OCI-LY7 (cell line): ENCODE measurements around the gene ELP4. TPM values are rescaled to one million over a fixed set of nuclear protein-coding genes. Genes with fewer than 3 reads are reported as not detected.
A peak's percentile ranks its signal among the peaks of the same experiment; 100 is the strongest.

Experiments
- BruUV-seq: library from RNA; stranded (reverse); fragments of 400-500 nt; replicated peaks from 2 replicates; lab custom pipeline; 2021; lab: Mats Ljungman, UMichigan
- CTCF ChIA-PET: fragments of 300-600 bp; sonication (Branson Sonifier 250); formaldehyde crosslinking; loops from one replicate; lab custom pipeline; 2022; ENCODE audit warnings: antibody characterized with exemption; ENCODE audit not compliant: unreplicated experiment; lab: Charles Lee
- POLR2A ChIA-PET: fragments of 300-600 bp; sonication (Branson Sonifier 250); formaldehyde crosslinking; loops from one replicate; lab custom pipeline; 2022; ENCODE audit warnings: antibody characterized with exemption; lab: Charles Lee
- DNase-seq: peaks from one replicate; pipeline ENCODE4 v3.0.0-alpha.2; 2015; ENCODE audit warnings: low spot score
- H2AFZ ChIP-seq: fragments of 200-600 bp; sonication (generic), shearing (Covaris generic); 2 replicates; pipeline ENCODE4 v1.6.1; 2014; ENCODE audit warnings: mild to moderate bottlenecking, antibody characterized with exemption, low read length, moderate library complexity
- H3K27ac ChIP-seq: fragments of 200-600 bp; sonication (generic); 2 replicates; pipeline ENCODE4 v1.5.1; 2014; ENCODE audit warnings: mixed run types, low read depth, mild to moderate bottlenecking, moderate library complexity, low read length, inconsistent platforms; ENCODE audit not compliant: poor library complexity, severe bottlenecking
- H3K36me3 ChIP-seq: fragments of 200-600 bp; sonication (generic); 2 replicates; pipeline ENCODE4 v1.6.1; 2014; ENCODE audit warnings: mild to moderate bottlenecking, antibody characterized with exemption, low read length, moderate library complexity, mixed read lengths; ENCODE audit not compliant: insufficient read depth
- H3K4me1 ChIP-seq: fragments of 200-600 bp; sonication (generic); 2 replicates; pipeline ENCODE4 v1.5.1; 2014; ENCODE audit warnings: mild to moderate bottlenecking, low read length; ENCODE audit not compliant: insufficient read depth, poor library complexity, severe bottlenecking
- H3K4me2 ChIP-seq: fragments of 200-600 bp; sonication (generic); 2 replicates; pipeline ENCODE4 v1.6.1; 2014; ENCODE audit warnings: mild to moderate bottlenecking, low read length
- H3K4me3 ChIP-seq: fragments of 200-600 bp; sonication (generic); 2 replicates; pipeline ENCODE4 v1.5.1; 2014; ENCODE audit warnings: mild to moderate bottlenecking, low read depth, low read length; ENCODE audit not compliant: poor library complexity, severe bottlenecking
- H3K79me2 ChIP-seq: fragments of 200-600 bp; sonication (generic); 2 replicates; pipeline ENCODE4 v1.6.1; 2016; ENCODE audit warnings: low read depth, mild to moderate bottlenecking, low read length, moderate library complexity, mixed read lengths; ENCODE audit not compliant: insufficient read depth
- H3K9me2 ChIP-seq: fragments of 200-600 bp; sonication (generic); 2 replicates; pipeline ENCODE4 v1.6.1; 2016; ENCODE audit warnings: mild to moderate bottlenecking, low read length, mixed read lengths; ENCODE audit not compliant: insufficient read depth
- H3K9me3 ChIP-seq: fragments of 200-600 bp; sonication (generic); 2 replicates; pipeline ENCODE4 v1.6.1; 2014; ENCODE audit warnings: mild to moderate bottlenecking, mixed run types, low read length, mixed read lengths
- H4K20me1 ChIP-seq: fragments of 200-600 bp; sonication (generic); 2 replicates; pipeline ENCODE4 v1.6.1; 2014; ENCODE audit warnings: mild to moderate bottlenecking, antibody characterized with exemption, low read length, moderate library complexity, mixed read lengths; ENCODE audit not compliant: insufficient read depth
- EZH2phosphoT487 ChIP-seq: fragments of 200-600 bp; sonication (generic); IDR thresholded peaks from 2 replicates; pipeline ENCODE4 v1.6.1; 2018; ENCODE audit warnings: low read depth, borderline replicate concordance, mild to moderate bottlenecking, mixed run types, antibody characterized with exemption, low read length, moderate library complexity, mixed read lengths
- intact Hi-C: fragments of 100-400 bp; cut with micrococcal nuclease; formaldehyde crosslinking; loops from one replicate; pipeline ENCODE4 v1.10.0; 2022; ENCODE audit not compliant: unreplicated experiment
- total RNA-seq, 2 experiments: library from RNA; depleted of rRNA in 1 of 2; stranded (reverse); fragments of >200 nt in 1 of 2; shearing (Covaris generic) in 1 of 2; gene quantifications; 2 replicates each; pipeline ENCODE4 v1.2.3, GENCODE V29; 2014 to 2022
- TF ChIP-seq, protein P1 (sequence below): fragments of 200-600 bp; sonication (generic); conservative IDR thresholded peaks from 2 replicates; pipeline ENCODE4 v1.5.1; 2014; ENCODE audit warnings: mild to moderate bottlenecking, antibody characterized with exemption, low read length, moderate library complexity, mixed read lengths

Gene ELP4
- total RNA-seq, 2 experiments from 2014 or later = 27.6 to 32.7 TPM

DNA sequence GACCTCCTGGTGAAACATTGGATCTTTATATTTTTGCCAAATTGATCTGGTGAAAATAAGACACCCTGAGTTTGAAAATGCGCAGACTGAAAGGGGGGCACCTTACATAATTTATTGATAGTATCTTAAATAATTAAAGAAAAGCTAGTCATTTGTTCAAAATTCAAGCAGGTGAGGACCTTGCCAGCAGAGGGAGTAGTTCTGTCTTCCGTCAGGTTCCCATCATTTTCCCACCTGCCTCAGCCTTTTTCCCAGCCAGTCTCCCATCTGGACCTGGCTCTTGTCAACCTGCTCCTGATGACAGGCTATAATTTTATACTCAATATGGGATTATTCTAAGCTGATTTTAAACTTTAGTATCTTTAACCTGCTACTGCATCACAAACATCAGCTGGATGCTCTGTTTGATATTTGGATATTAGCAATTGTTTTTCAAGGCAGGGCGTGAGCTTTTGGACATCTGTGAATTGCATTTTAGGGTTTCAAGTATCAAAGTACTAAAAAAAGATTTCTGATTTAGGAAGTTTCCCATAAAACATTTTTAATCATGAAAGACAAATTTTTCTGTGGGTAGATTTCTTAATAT, 132.0 kb downstream of the ELP4 start:
- H3K79me2 ChIP-seq = no peaks in the 10 kb centered on the region
- H3K27ac ChIP-seq = no peak overlapping the region
- H3K4me3 ChIP-seq = no peak overlapping the region
- TF ChIP-seq, protein P1, sequence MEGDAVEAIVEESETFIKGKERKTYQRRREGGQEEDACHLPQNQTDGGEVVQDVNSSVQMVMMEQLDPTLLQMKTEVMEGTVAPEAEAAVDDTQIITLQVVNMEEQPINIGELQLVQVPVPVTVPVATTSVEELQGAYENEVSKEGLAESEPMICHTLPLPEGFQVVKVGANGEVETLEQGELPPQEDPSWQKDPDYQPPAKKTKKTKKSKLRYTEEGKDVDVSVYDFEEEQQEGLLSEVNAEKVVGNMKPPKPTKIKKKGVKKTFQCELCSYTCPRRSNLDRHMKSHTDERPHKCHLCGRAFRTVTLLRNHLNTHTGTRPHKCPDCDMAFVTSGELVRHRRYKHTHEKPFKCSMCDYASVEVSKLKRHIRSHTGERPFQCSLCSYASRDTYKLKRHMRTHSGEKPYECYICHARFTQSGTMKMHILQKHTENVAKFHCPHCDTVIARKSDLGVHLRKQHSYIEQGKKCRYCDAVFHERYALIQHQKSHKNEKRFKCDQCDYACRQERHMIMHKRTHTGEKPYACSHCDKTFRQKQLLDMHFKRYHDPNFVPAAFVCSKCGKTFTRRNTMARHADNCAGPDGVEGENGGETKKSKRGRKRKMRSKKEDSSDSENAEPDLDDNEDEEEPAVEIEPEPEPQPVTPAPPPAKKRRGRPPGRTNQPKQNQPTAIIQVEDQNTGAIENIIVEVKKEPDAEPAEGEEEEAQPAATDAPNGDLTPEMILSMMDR = peak; percentile 77
- TF ChIP-seq EZH2phosphoT487 = no peak
- no peaks in the 10 kb centered on the region for H3K9me2 ChIP-seq
- no peaks in the 10 kb centered on the region for H3K4me1 ChIP-seq
- H3K36me3 ChIP-seq = no peaks in the 10 kb centered on the region
- ChIA-PET POLR2A (interaction anchor here (0.7 to 1.5 kb wide), 4 partner anchors 12 to 130 kb away, joined by 3 to 5 read pairs (median 3); no protein-coding TSS in a partner anchor), CTCF (interaction anchor here (0.6 kb wide), 1 partner anchor 450 kb away, joined by 7 read pairs; no protein-coding TSS in a partner anchor)
- intact Hi-C loops = no loop called here
- H3K9me3 ChIP-seq = no peaks in the 10 kb centered on the region
- no peak overlapping the region for H3K4me2 ChIP-seq
- no peak overlapping the region for H2AFZ ChIP-seq
- DNase-seq = peak; percentile 4
- no TSS peak for BruUV-seq
- H4K20me1 ChIP-seq = no peaks in the 10 kb centered on the region

GRCh38 chr11:31643857-31644256, 134.3 kb downstream of the ELP4 start:
- BruUV-seq = no TSS peak
- no peak overlapping the region for H3K4me3 ChIP-seq
- H4K20me1 ChIP-seq = no peaks in the 10 kb centered on the region
- DNase-seq = no peak
- no peaks in the 10 kb centered on the region for H3K4me1 ChIP-seq
- ChIA-PET POLR2A (no interaction called here), CTCF (no interaction called here)
- no peaks in the 10 kb centered on the region for H3K9me3 ChIP-seq
- H3K4me2 ChIP-seq = no peak overlapping the region
- H3K79me2 ChIP-seq = no peaks in the 10 kb centered on the region
- H3K36me3 ChIP-seq = no peaks in the 10 kb centered on the region
- no peaks in the 10 kb centered on the region for H3K9me2 ChIP-seq
- no peak for TF ChIP-seq EZH2phosphoT487
- TF ChIP-seq, protein P1 = no peak
- no peak overlapping the region for H3K27ac ChIP-seq
- no peak overlapping the region for H2AFZ ChIP-seq
- intact Hi-C loops = no loop called here

- H3K4me2 ChIP-seq = no peak overlapping the region
- no peaks in the 10 kb centered on the region for H3K4me1 ChIP-seq
- H3K9me2 ChIP-seq = no peaks in the 10 kb centered on the region
- ChIA-PET POLR2A (no interaction called here), CTCF (no interaction called here)
- no peaks in the 10 kb centered on the region for H3K79me2 ChIP-seq
- no peaks in the 10 kb centered on the region for H3K9me3 ChIP-seq
- H2AFZ ChIP-seq = no peak overlapping the region
- TF ChIP-seq, protein P1 = no peak
- TF ChIP-seq EZH2phosphoT487 = no peak
- no peak overlapping the region for H3K27ac ChIP-seq
- no TSS peak for BruUV-seq
- H4K20me1 ChIP-seq = no peaks in the 10 kb centered on the region
- no peak for DNase-seq
- intact Hi-C loops = no loop called here
- H3K4me3 ChIP-seq = no peak overlapping the region
- H3K36me3 ChIP-seq = 0 out of 2 replicates have a peak, but pooled peaks cover 5% of the 10 kb centered on the region
Measured at GRCh38 chr11:31645747-31646146, 136.2 kb downstream of the ELP4 start.
